ENCODE results near the gene RXRG.

DNA sequence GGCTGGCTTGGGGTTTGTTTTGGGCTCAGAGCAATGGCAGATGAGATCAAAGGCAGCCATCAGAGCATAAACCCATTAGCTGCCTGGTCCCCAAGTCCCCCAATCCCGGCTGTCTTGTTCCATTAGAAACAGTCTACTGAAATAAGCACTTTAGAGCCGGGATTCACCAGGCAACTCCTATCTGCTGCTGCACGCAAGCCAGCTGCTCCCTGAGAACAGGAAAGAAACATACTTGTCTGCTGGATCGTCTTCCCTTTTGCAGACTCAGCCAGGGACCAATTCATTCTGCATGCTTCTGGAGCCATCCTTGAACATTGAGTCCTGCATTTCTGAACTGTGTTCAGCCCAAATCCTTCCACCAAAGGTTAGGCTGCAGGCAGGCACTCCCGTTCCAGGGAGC is 21.8 kb downstream of the RXRG start:
- TF ChIP-seq, protein P1, sequence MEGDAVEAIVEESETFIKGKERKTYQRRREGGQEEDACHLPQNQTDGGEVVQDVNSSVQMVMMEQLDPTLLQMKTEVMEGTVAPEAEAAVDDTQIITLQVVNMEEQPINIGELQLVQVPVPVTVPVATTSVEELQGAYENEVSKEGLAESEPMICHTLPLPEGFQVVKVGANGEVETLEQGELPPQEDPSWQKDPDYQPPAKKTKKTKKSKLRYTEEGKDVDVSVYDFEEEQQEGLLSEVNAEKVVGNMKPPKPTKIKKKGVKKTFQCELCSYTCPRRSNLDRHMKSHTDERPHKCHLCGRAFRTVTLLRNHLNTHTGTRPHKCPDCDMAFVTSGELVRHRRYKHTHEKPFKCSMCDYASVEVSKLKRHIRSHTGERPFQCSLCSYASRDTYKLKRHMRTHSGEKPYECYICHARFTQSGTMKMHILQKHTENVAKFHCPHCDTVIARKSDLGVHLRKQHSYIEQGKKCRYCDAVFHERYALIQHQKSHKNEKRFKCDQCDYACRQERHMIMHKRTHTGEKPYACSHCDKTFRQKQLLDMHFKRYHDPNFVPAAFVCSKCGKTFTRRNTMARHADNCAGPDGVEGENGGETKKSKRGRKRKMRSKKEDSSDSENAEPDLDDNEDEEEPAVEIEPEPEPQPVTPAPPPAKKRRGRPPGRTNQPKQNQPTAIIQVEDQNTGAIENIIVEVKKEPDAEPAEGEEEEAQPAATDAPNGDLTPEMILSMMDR (IDR thresholded peaks at IDR 0.05; ENCODE audit: extremely low read depth in 1 of 2, insufficient read depth in 1 of 2, low read depth in 1 of 2, low read length in 2 of 2): no peak
- TF ChIP-seq MYC (IDR thresholded peaks at IDR 0.05; ENCODE audit: low read depth, low read length): no peak

Data from endothelial cell of umbilical vein (primary cell).